ENCODE results near the gene TPSG1.

TPSG1 gene

GRCh38 chr16:1209081-1209480 lies 16.0 kb downstream of the TPSG1 start:
- no peak overlapping the region for H2AFZ ChIP-seq (ENCODE audit: low read depth, low read length, severe bottlenecking)
- H3K4me2 ChIP-seq (ENCODE audit: low read depth, low read length, poor library complexity, severe bottlenecking) = no peak overlapping the region
- no peaks in the 10 kb centered on the region for H3F3A ChIP-seq (ENCODE audit: insufficient read depth)
- no peak overlapping the region for H3K27ac ChIP-seq (ENCODE audit: low read depth, low read length)
- H3K4me3 ChIP-seq (ENCODE audit: insufficient read depth, low read length, poor library complexity, severe bottlenecking) = no peak overlapping the region
- no peaks in the 10 kb centered on the region for H3K9me3 ChIP-seq (ENCODE audit: insufficient read depth, low read length)
- TF ChIP-seq CTCF (IDR thresholded peaks at IDR 0.05; ENCODE audit: insufficient read depth, low read length, poor library complexity, severe bottlenecking) = no peak
- no peak for TF ChIP-seq EZH2phosphoT487 (conservative IDR thresholded peaks at IDR 0.05; ENCODE audit: low read length)
- no peaks in the 10 kb centered on the region for H3K36me3 ChIP-seq (ENCODE audit: low read length)
- no peaks in the 10 kb centered on the region for H4K20me1 ChIP-seq (ENCODE audit: low read depth, low read length)
- H3K9ac ChIP-seq (ENCODE audit: low read length) = no peak overlapping the region
- no peaks in the 10 kb centered on the region for H3K9me2 ChIP-seq (replicated peaks; ENCODE audit: insufficient read depth, low read length)
- no peaks in the 10 kb centered on the region for H3K27me3 ChIP-seq (ENCODE audit: low read length)
- H3K79me2 ChIP-seq (ENCODE audit: insufficient read depth, low read length) = no peaks in the 10 kb centered on the region

GRCh38 chr16:1208239-1208830 lies 16.7 kb downstream of the TPSG1 start:
- Histone ChIP-seq H3K9me2 (replicated peaks; ENCODE audit: insufficient read depth, low read length) (no peaks in the 10 kb centered on the region), H4K20me1 (ENCODE audit: low read depth, low read length) (no peaks in the 10 kb centered on the region), H3K27ac (ENCODE audit: low read depth, low read length) (no peak overlapping the region), H3K9me3 (ENCODE audit: insufficient read depth, low read length) (no peaks in the 10 kb centered on the region), H3K4me3 (ENCODE audit: insufficient read depth, low read length, poor library complexity, severe bottlenecking) (no peak overlapping the region), H3K36me3 (ENCODE audit: low read length) (no peaks in the 10 kb centered on the region), H2AFZ (ENCODE audit: low read depth, low read length, severe bottlenecking) (no peak overlapping the region), H3K9ac (ENCODE audit: low read length) (no peak overlapping the region), H3K27me3 (ENCODE audit: low read length) (no peaks in the 10 kb centered on the region), H3K4me2 (ENCODE audit: low read depth, low read length, poor library complexity, severe bottlenecking) (no peak overlapping the region), H3K79me2 (ENCODE audit: insufficient read depth, low read length) (no peaks in the 10 kb centered on the region), H3F3A (ENCODE audit: insufficient read depth) (no peaks in the 10 kb centered on the region)
- no peak for TF ChIP-seq EZH2phosphoT487 (conservative IDR thresholded peaks at IDR 0.05; ENCODE audit: low read length)
- no peak for TF ChIP-seq CTCF (IDR thresholded peaks at IDR 0.05; ENCODE audit: insufficient read depth, low read length, poor library complexity, severe bottlenecking)

GRCh38 chr16:1206786-1207185 lies 18.3 kb downstream of the TPSG1 start:
- Histone ChIP-seq H3K9ac (ENCODE audit: low read length) (no peak overlapping the region), H3F3A (ENCODE audit: insufficient read depth) (no peaks in the 10 kb centered on the region), H3K79me2 (ENCODE audit: insufficient read depth, low read length) (no peaks in the 10 kb centered on the region), H4K20me1 (ENCODE audit: low read depth, low read length) (no peaks in the 10 kb centered on the region), H3K36me3 (ENCODE audit: low read length) (no peaks in the 10 kb centered on the region), H3K9me2 (replicated peaks; ENCODE audit: insufficient read depth, low read length) (no peaks in the 10 kb centered on the region), H2AFZ (ENCODE audit: low read depth, low read length, severe bottlenecking) (no peak overlapping the region), H3K9me3 (ENCODE audit: insufficient read depth, low read length) (no peaks in the 10 kb centered on the region), H3K4me3 (ENCODE audit: insufficient read depth, low read length, poor library complexity, severe bottlenecking) (no peak overlapping the region), H3K4me2 (ENCODE audit: low read depth, low read length, poor library complexity, severe bottlenecking) (no peak overlapping the region), H3K27ac (ENCODE audit: low read depth, low read length) (no peak overlapping the region), H3K27me3 (ENCODE audit: low read length) (no peaks in the 10 kb centered on the region)
- TF ChIP-seq CTCF (IDR thresholded peaks at IDR 0.05; ENCODE audit: insufficient read depth, low read length, poor library complexity, severe bottlenecking) (no peak), EZH2phosphoT487 (conservative IDR thresholded peaks at IDR 0.05; ENCODE audit: low read length) (no peak)

Measured in SU-DHL-6 (cell line).